SK-N-SH treated with all-trans-retinoic acid at 6 μM for 48 hours (cell line): Measurements from ENCODE around the gene LPGAT1.

Source experiments
- ATAC-seq: fragments of 200-7000 bp; cut with Tn5 transposase; 3 replicates; pipeline ENCODE4 v1.9.1; 2020; ENCODE audit warnings: mild to moderate bottlenecking, moderate library complexity
- ARNTL ChIP-seq: fragments of 450-650 bp; formaldehyde crosslinking; IDR thresholded peaks from 2 replicates; pipeline ENCODE4 v1.5.0; 2020; ENCODE audit warnings: low read depth, mild to moderate bottlenecking, moderate library complexity, borderline replicate concordance
- BACH2 ChIP-seq: fragments of 250-450 bp; sonication (Bioruptor Pico); IDR thresholded peaks from 2 replicates; pipeline ENCODE4 v1.9.0; 2021; ENCODE audit warnings: mild to moderate bottlenecking, borderline replicate concordance
- CSDC2 ChIP-seq: fragments of 250-450 bp; sonication (Bioruptor Pico); IDR thresholded peaks from 2 replicates; pipeline ENCODE4 v1.5.0; 2020; ENCODE audit warnings: mild to moderate bottlenecking, moderate library complexity
- ESRRG ChIP-seq: fragments of 250-450 bp; sonication (Bioruptor Pico); IDR thresholded peaks from 2 replicates; pipeline ENCODE4 v1.6.1; 2021; ENCODE audit warnings: mild to moderate bottlenecking
- GLIS3 ChIP-seq: fragments of 250-450 bp; sonication (Bioruptor Pico); IDR thresholded peaks from 2 replicates; pipeline ENCODE4 v1.5.0; 2020; ENCODE audit warnings: mild to moderate bottlenecking, moderate library complexity
- ISL1 ChIP-seq: fragments of 250-450 bp; sonication (Bioruptor Pico); IDR thresholded peaks from 2 replicates; pipeline ENCODE4 v2.1.2; 2022; ENCODE audit warnings: mild to moderate bottlenecking, moderate library complexity
- OSR1 ChIP-seq: fragments of 250-450 bp; sonication (Bioruptor Pico); IDR thresholded peaks from 2 replicates; pipeline ENCODE4 v1.8.0; 2022; ENCODE audit warnings: moderate library complexity, mild to moderate bottlenecking, inconsistent platforms
- PPARA ChIP-seq: fragments of 250-450 bp; sonication (Bioruptor Pico); IDR thresholded peaks from 2 replicates; pipeline ENCODE4 v1.5.0; 2020; ENCODE audit warnings: mild to moderate bottlenecking, borderline replicate concordance
- SNAI2 ChIP-seq: fragments of 250-450 bp; sonication (Bioruptor Pico); IDR thresholded peaks from 2 replicates; pipeline ENCODE4 v1.5.0; 2020; ENCODE audit warnings: mild to moderate bottlenecking, moderate library complexity
- TCF4 ChIP-seq: fragments of 250-450 bp; sonication (Bioruptor Pico); IDR thresholded peaks from 2 replicates; pipeline ENCODE4 v1.8.0; 2021; ENCODE audit warnings: mild to moderate bottlenecking, moderate library complexity, borderline replicate concordance
- TOX ChIP-seq: fragments of 250-450 bp; sonication (Bioruptor Pico); IDR thresholded peaks from 2 replicates; pipeline ENCODE4 v1.8.0; 2021; ENCODE audit warnings: mild to moderate bottlenecking, moderate library complexity, borderline replicate concordance
- ZC3H10 ChIP-seq: fragments of 250-450 bp; sonication (Bioruptor Pico); IDR thresholded peaks from 2 replicates; pipeline ENCODE4 v1.5.1; 2021; ENCODE audit warnings: mild to moderate bottlenecking, moderate library complexity
- ZFP3 ChIP-seq: fragments of 250-450 bp; sonication (Bioruptor Pico); IDR thresholded peaks from 2 replicates; pipeline ENCODE4 v1.5.0; 2020; ENCODE audit warnings: mild to moderate bottlenecking, moderate library complexity
- ZNF70 ChIP-seq: fragments of 450-650 bp; formaldehyde crosslinking; IDR thresholded peaks from 2 replicates; pipeline ENCODE4 v1.5.0; 2020; ENCODE audit warnings: mild to moderate bottlenecking, moderate library complexity
- ZNF8 ChIP-seq: fragments of 450-650 bp; formaldehyde crosslinking; IDR thresholded peaks from 2 replicates; pipeline ENCODE4 v1.5.0; 2020; ENCODE audit warnings: mild to moderate bottlenecking, moderate library complexity
- TF ChIP-seq, protein P1 (sequence below): fragments of 250-450 bp; sonication (Bioruptor Pico); IDR thresholded peaks from 2 replicates; pipeline ENCODE4 v1.5.1; 2020; ENCODE audit warnings: low read depth, mild to moderate bottlenecking, moderate library complexity
- TF ChIP-seq, protein P2 (sequence below): fragments of 250-450 bp; sonication (Bioruptor Pico); IDR thresholded peaks from 2 replicates; pipeline ENCODE4 v1.5.1; 2021; ENCODE audit warnings: mild to moderate bottlenecking, moderate library complexity
- TF ChIP-seq, protein P3 (sequence below): fragments of 250-450 bp; sonication (Bioruptor Pico); IDR thresholded peaks from 2 replicates; pipeline ENCODE4 v1.8.0; 2020; ENCODE audit warnings: mild to moderate bottlenecking, moderate library complexity, borderline replicate concordance
- TF ChIP-seq, protein P4 (sequence below): fragments of 250-450 bp; sonication (Bioruptor Pico); IDR thresholded peaks from 2 replicates; pipeline ENCODE4 v1.5.0; 2020; ENCODE audit warnings: mild to moderate bottlenecking, moderate library complexity

The LPGAT1 gene

GRCh38 chr1:211783897-211784296 lies 46.7 kb downstream of the LPGAT1 start:
- no peak for TF ChIP-seq ISL1 (CRISPR knock-in tag)
- TF ChIP-seq, protein P1, sequence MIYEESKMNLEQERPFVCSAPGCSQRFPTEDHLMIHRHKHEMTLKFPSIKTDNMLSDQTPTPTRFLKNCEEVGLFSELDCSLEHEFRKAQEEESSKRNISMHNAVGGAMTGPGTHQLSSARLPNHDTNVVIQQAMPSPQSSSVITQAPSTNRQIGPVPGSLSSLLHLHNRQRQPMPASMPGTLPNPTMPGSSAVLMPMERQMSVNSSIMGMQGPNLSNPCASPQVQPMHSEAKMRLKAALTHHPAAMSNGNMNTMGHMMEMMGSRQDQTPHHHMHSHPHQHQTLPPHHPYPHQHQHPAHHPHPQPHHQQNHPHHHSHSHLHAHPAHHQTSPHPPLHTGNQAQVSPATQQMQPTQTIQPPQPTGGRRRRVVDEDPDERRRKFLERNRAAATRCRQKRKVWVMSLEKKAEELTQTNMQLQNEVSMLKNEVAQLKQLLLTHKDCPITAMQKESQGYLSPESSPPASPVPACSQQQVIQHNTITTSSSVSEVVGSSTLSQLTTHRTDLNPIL = no peak
- no peak for TF ChIP-seq BACH2
- TF ChIP-seq, protein P2, sequence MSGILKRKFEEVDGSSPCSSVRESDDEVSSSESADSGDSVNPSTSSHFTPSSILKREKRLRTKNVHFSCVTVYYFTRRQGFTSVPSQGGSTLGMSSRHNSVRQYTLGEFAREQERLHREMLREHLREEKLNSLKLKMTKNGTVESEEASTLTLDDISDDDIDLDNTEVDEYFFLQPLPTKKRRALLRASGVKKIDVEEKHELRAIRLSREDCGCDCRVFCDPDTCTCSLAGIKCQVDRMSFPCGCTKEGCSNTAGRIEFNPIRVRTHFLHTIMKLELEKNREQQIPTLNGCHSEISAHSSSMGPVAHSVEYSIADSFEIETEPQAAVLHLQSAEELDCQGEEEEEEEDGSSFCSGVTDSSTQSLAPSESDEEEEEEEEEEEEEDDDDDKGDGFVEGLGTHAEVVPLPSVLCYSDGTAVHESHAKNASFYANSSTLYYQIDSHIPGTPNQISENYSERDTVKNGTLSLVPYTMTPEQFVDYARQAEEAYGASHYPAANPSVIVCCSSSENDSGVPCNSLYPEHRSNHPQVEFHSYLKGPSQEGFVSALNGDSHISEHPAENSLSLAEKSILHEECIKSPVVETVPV (CRISPR knock-in tag) = no peak
- no peak for TF ChIP-seq ZC3H10 (CRISPR knock-in tag)
- TF ChIP-seq PPARA (CRISPR knock-in tag) = no peak
- TF ChIP-seq, protein P3, sequence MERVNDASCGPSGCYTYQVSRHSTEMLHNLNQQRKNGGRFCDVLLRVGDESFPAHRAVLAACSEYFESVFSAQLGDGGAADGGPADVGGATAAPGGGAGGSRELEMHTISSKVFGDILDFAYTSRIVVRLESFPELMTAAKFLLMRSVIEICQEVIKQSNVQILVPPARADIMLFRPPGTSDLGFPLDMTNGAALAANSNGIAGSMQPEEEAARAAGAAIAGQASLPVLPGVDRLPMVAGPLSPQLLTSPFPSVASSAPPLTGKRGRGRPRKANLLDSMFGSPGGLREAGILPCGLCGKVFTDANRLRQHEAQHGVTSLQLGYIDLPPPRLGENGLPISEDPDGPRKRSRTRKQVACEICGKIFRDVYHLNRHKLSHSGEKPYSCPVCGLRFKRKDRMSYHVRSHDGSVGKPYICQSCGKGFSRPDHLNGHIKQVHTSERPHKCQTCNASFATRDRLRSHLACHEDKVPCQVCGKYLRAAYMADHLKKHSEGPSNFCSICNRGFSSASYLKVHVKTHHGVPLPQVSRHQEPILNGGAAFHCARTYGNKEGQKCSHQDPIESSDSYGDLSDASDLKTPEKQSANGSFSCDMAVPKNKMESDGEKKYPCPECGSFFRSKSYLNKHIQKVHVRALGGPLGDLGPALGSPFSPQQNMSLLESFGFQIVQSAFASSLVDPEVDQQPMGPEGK (CRISPR knock-in tag) = no peak
- ATAC-seq = no peak

DNA sequence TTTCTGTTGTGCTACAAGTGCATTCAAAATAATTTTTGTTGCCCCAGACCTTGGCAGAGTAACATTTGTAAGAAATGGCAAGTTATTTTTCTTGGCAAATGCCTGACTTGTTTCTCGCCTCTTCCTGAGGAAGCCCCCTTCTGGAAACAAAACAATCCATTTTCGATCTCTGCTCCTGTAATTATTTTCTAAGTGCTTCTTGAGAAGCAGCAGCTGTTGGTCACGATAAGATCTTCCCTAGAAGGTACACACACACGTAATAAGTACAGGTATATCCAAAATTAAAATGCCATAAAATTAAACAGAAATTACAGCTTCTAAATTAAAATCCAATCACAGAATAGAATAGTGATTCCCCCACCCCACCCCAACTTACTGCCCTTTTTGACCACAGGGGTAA lies 47.3 kb downstream of the LPGAT1 start:
- TF ChIP-seq ARNTL (CRISPR knock-in tag) = no peak
- TF ChIP-seq, protein P4, sequence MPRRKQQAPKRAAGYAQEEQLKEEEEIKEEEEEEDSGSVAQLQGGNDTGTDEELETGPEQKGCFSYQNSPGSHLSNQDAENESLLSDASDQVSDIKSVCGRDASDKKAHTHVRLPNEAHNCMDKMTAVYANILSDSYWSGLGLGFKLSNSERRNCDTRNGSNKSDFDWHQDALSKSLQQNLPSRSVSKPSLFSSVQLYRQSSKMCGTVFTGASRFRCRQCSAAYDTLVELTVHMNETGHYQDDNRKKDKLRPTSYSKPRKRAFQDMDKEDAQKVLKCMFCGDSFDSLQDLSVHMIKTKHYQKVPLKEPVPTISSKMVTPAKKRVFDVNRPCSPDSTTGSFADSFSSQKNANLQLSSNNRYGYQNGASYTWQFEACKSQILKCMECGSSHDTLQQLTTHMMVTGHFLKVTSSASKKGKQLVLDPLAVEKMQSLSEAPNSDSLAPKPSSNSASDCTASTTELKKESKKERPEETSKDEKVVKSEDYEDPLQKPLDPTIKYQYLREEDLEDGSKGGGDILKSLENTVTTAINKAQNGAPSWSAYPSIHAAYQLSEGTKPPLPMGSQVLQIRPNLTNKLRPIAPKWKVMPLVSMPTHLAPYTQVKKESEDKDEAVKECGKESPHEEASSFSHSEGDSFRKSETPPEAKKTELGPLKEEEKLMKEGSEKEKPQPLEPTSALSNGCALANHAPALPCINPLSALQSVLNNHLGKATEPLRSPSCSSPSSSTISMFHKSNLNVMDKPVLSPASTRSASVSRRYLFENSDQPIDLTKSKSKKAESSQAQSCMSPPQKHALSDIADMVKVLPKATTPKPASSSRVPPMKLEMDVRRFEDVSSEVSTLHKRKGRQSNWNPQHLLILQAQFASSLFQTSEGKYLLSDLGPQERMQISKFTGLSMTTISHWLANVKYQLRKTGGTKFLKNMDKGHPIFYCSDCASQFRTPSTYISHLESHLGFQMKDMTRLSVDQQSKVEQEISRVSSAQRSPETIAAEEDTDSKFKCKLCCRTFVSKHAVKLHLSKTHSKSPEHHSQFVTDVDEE (CRISPR knock-in tag) = no peak
- TF ChIP-seq TCF4 (CRISPR knock-in tag) = no peak
- no peak for TF ChIP-seq CSDC2 (CRISPR knock-in tag)
- TF ChIP-seq PPARA (CRISPR knock-in tag) = no peak
- no peak for TF ChIP-seq ZC3H10 (CRISPR knock-in tag)
- TF ChIP-seq ZFP3 (CRISPR knock-in tag) = no peak
- TF ChIP-seq, protein P1 = no peak
- no peak for TF ChIP-seq OSR1
- no peak for TF ChIP-seq SNAI2 (CRISPR knock-in tag)
- ATAC-seq = no peak

DNA sequence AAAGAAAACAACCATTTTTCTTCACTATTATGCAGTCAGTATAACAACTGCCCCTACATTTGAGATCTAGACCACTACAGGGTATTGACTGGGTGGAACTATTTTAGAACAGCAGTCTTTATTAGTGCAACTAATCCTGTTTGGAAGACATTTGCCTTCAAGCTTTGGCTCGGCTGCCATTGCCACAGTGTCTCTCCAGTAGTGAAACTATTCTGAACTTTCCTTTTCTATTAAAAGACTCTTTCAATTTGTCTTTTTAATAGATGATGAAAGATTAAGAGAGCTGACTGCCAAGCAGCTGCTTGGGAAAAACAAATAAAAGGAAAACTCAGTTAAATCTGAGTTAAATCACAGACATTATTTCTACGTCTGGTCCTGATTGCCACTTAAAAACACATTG lies 49.3 kb downstream of the LPGAT1 start:
- TF ChIP-seq ZNF70 (CRISPR knock-in tag) (no peak), GLIS3 (no peak), ZNF8 (CRISPR knock-in tag) (no peak), ZC3H10 (CRISPR knock-in tag) (no peak), ARNTL (CRISPR knock-in tag) (no peak), ESRRG (CRISPR knock-in tag) (no peak), BACH2 (no peak), ISL1 (CRISPR knock-in tag) (no peak), TOX (CRISPR knock-in tag) (no peak), TCF4 (CRISPR knock-in tag) (no peak), CSDC2 (CRISPR knock-in tag) (no peak)
- TF ChIP-seq, protein P4 (CRISPR knock-in tag) = no peak
- TF ChIP-seq, protein P3 (CRISPR knock-in tag) = no peak
- TF ChIP-seq, protein P2 (CRISPR knock-in tag) = no peak
- TF ChIP-seq, all 23 proteins: peak for 0
- peak; percentile 55 for ATAC-seq
